Ecto neural progenitor cell (in vitro differentiated cells): ENCODE data around the gene RASAL1.
"Not testable (repeated sequence)": the region's sequence is repeated elsewhere in the genome, so short reads cannot be mapped to it uniquely, and the experiment has no call there.

Experiments
- DNase-seq: peaks from one replicate; pipeline ENCODE4 v3.0.0-alpha.2; 2018; ENCODE audit warnings: low spot score

Gene RASAL1

GRCh38 chr12:113140706-113141105 is 5.1 kb upstream of the RASAL1 start:
- no peak for DNase-seq

- no peak for DNase-seq
Observed at GRCh38 chr12:113138826-113139225, 3.3 kb upstream of the RASAL1 start.

- no peak for DNase-seq
Observed at GRCh38 chr12:113137861-113138783, 2.6 kb upstream of the RASAL1 start.

- no peak for DNase-seq
Observed at GRCh38 chr12:113136990-113137511, 1.5 kb upstream of the RASAL1 start.

- no peak for DNase-seq
Observed at GRCh38 chr12:113136128-113136989, 798 bp upstream of the RASAL1 start.

- DNase-seq, result no peak
Observed at GRCh38 chr12:113134521-113134951, 1.0 kb downstream of the RASAL1 start.

GRCh38 chr12:113134071-113134470 is 1.5 kb downstream of the RASAL1 start:
- no peak for DNase-seq

- no peak for DNase-seq
Observed at GRCh38 chr12:113133666-113134065, 1.9 kb downstream of the RASAL1 start.

- DNase-seq, result no peak
Observed at GRCh38 chr12:113133036-113133435, 2.5 kb downstream of the RASAL1 start.

GRCh38 chr12:113131556-113131955 is 4.0 kb downstream of the RASAL1 start:
- DNase-seq, result no peak

GRCh38 chr12:113130457-113131135 is 5.0 kb downstream of the RASAL1 start:
- DNase-seq, result no peak

GRCh38 chr12:113129664-113130456 is 5.7 kb downstream of the RASAL1 start:
- no peak for DNase-seq

- DNase-seq, result no peak
Observed at GRCh38 chr12:113128802-113129663, 6.5 kb downstream of the RASAL1 start.

- no peak for DNase-seq
Observed at GRCh38 chr12:113127791-113128199, 7.8 kb downstream of the RASAL1 start.

- no peak for DNase-seq
Observed at GRCh38 chr12:113120670-113121370, 14.7 kb downstream of the RASAL1 start.

GRCh38 chr12:113119980-113120669 is 15.4 kb downstream of the RASAL1 start:
- peak; percentile 78 for DNase-seq

- DNase-seq, result no peak
Observed at GRCh38 chr12:113118142-113118541, 17.4 kb downstream of the RASAL1 start.

GRCh38 chr12:113117684-113118083 is 17.9 kb downstream of the RASAL1 start:
- DNase-seq, result not testable (repeated sequence)

- DNase-seq, result no peak
Observed at GRCh38 chr12:113116875-113117274, 18.7 kb downstream of the RASAL1 start.
